Fibroblast of lung (primary cell): Measurements from ENCODE around the gene PPOX.

Experiments
- EZH2 ChIP-seq: IDR thresholded peaks from 2 replicates; pipeline ENCODE4 v1.5.1; 2012; ENCODE audit warnings: low read length, control low read depth, mild to moderate bottlenecking; ENCODE audit errors: missing control alignments
- TF ChIP-seq, protein P1 (sequence below), 2 donors: IDR thresholded peaks in 1 of 2; conservative IDR thresholded peaks in 1 of 2; 1 replicate in 1 of 2; 2 replicates in 1 of 2; pipeline ENCODE4 v1.5.1; 2011 to 2012; ENCODE audit warnings: low read length in 2 of 2, control low read depth in 1 of 2, inconsistent platforms in 1 of 2, low read depth in 1 of 2, mild to moderate bottlenecking in 1 of 2

- TF ChIP-seq, protein P1, sequence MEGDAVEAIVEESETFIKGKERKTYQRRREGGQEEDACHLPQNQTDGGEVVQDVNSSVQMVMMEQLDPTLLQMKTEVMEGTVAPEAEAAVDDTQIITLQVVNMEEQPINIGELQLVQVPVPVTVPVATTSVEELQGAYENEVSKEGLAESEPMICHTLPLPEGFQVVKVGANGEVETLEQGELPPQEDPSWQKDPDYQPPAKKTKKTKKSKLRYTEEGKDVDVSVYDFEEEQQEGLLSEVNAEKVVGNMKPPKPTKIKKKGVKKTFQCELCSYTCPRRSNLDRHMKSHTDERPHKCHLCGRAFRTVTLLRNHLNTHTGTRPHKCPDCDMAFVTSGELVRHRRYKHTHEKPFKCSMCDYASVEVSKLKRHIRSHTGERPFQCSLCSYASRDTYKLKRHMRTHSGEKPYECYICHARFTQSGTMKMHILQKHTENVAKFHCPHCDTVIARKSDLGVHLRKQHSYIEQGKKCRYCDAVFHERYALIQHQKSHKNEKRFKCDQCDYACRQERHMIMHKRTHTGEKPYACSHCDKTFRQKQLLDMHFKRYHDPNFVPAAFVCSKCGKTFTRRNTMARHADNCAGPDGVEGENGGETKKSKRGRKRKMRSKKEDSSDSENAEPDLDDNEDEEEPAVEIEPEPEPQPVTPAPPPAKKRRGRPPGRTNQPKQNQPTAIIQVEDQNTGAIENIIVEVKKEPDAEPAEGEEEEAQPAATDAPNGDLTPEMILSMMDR (conservative IDR thresholded peaks at IDR 0.05 in 1 of 2, IDR thresholded peaks at IDR 0.05 in 1 of 2; ENCODE audit: low read depth in 1 of 2, low read length in 2 of 2): no peak
- TF ChIP-seq EZH2: no peak
Measured at GRCh38 chr1:161162806-161163205, 3.4 kb upstream of the PPOX start.
